ENCODE data around the gene HOXB6.

Gene HOXB6

DNA sequence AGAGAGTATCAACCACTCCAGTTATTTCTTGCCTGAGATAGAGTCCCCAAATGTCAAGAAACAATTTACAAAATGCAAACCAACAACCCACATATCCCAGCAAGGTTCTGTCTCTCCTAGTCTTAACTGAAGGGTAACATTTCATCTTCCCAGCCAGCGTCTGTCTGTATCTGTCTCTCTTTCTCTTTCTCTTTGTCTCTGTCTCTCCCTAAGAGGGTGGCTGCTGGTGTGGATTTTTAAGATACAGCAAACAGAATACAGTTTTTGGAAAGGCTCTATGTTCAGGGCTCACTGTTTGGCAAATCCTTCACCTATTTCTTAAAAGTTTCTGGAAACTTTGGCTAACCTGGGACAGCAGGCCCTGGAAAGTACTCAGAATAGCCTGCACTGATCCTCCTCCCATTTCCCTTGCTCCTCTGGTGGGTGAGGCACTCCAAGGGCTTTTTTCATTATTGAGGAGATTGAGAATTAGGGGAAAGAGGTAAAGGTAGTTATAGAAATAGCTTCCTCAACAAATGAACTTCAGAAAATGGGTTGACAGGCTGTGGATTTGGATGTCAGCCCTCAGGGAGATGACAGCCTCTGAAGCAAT is 32.9 kb downstream of the HOXB6 start:
- ATAC-seq = no peak
- TF ChIP-seq GLIS3 (CRISPR knock-in tag; IDR thresholded peaks at IDR 0.05) = no peak

DNA sequence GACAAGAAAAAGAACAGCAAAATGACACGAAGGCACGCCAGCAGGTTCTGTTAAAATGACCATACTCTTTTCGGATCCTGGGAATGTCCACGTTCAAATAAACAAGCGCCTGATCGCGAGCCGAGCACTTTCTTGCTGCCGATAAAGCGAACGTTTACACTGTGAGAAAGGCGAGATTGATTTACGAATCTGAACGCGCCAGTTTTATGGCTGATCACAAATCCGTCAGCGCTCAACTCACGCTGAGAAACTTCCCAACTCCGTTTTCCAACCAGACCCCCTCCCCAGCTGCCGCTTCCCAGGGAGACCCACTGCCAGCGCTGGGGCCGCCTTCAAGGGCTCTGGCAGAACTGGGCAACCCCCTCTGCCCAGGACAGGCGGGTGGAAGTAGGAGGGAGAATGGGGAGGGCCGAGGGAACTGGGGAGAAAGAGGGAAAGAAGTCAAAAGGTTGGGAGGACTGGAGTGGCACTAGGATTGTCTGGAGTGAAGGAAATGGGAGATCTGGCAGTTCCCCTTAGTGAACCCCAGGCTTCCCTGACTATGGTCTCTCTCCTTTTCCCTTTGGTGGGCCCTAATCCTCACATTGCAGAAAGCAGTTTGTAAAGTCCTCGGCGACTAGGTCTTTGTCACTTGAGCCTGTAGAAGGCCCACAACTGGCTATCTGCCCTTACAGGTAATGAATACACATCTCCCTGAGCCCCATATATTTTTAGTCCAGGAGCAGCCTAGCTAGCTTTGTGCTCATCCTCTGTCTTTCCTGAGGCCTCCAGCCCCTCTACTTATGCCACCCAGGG is 33.6 kb downstream of the HOXB6 start:
- no peak for TF ChIP-seq ZNF565 (CRISPR knock-in tag; conservative IDR thresholded peaks at IDR 0.05; ENCODE audit: low read depth)
- TF ChIP-seq TCF4 (CRISPR knock-in tag; IDR thresholded peaks at IDR 0.05; ENCODE audit: borderline replicate concordance) = no peak
- TF ChIP-seq GLIS3 (CRISPR knock-in tag; IDR thresholded peaks at IDR 0.05) = no peak
- no peak for TF ChIP-seq ESRRG (CRISPR knock-in tag; IDR thresholded peaks at IDR 0.05)
- TF ChIP-seq SNAI2 (CRISPR knock-in tag; IDR thresholded peaks at IDR 0.05) = no peak
- TF ChIP-seq, protein P1, sequence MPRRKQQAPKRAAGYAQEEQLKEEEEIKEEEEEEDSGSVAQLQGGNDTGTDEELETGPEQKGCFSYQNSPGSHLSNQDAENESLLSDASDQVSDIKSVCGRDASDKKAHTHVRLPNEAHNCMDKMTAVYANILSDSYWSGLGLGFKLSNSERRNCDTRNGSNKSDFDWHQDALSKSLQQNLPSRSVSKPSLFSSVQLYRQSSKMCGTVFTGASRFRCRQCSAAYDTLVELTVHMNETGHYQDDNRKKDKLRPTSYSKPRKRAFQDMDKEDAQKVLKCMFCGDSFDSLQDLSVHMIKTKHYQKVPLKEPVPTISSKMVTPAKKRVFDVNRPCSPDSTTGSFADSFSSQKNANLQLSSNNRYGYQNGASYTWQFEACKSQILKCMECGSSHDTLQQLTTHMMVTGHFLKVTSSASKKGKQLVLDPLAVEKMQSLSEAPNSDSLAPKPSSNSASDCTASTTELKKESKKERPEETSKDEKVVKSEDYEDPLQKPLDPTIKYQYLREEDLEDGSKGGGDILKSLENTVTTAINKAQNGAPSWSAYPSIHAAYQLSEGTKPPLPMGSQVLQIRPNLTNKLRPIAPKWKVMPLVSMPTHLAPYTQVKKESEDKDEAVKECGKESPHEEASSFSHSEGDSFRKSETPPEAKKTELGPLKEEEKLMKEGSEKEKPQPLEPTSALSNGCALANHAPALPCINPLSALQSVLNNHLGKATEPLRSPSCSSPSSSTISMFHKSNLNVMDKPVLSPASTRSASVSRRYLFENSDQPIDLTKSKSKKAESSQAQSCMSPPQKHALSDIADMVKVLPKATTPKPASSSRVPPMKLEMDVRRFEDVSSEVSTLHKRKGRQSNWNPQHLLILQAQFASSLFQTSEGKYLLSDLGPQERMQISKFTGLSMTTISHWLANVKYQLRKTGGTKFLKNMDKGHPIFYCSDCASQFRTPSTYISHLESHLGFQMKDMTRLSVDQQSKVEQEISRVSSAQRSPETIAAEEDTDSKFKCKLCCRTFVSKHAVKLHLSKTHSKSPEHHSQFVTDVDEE (CRISPR knock-in tag; IDR thresholded peaks at IDR 0.05) = no peak
- TF ChIP-seq RARB (CRISPR knock-in tag; IDR thresholded peaks at IDR 0.05) = no peak
- TF ChIP-seq, protein P2, sequence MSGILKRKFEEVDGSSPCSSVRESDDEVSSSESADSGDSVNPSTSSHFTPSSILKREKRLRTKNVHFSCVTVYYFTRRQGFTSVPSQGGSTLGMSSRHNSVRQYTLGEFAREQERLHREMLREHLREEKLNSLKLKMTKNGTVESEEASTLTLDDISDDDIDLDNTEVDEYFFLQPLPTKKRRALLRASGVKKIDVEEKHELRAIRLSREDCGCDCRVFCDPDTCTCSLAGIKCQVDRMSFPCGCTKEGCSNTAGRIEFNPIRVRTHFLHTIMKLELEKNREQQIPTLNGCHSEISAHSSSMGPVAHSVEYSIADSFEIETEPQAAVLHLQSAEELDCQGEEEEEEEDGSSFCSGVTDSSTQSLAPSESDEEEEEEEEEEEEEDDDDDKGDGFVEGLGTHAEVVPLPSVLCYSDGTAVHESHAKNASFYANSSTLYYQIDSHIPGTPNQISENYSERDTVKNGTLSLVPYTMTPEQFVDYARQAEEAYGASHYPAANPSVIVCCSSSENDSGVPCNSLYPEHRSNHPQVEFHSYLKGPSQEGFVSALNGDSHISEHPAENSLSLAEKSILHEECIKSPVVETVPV (CRISPR knock-in tag; IDR thresholded peaks at IDR 0.05) = no peak
- TF ChIP-seq, protein P3, sequence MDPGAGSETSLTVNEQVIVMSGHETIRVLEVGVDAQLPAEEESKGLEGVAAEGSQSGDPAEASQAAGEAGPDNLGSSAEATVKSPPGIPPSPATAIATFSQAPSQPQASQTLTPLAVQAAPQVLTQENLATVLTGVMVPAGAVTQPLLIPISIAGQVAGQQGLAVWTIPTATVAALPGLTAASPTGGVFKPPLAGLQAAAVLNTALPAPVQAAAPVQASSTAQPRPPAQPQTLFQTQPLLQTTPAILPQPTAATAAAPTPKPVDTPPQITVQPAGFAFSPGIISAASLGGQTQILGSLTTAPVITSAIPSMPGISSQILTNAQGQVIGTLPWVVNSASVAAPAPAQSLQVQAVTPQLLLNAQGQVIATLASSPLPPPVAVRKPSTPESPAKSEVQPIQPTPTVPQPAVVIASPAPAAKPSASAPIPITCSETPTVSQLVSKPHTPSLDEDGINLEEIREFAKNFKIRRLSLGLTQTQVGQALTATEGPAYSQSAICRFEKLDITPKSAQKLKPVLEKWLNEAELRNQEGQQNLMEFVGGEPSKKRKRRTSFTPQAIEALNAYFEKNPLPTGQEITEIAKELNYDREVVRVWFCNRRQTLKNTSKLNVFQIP (CRISPR knock-in tag; IDR thresholded peaks at IDR 0.05; ENCODE audit: borderline replicate concordance, low read depth) = no peak
- TF ChIP-seq CSDC2 (CRISPR knock-in tag; IDR thresholded peaks at IDR 0.05) = no peak
- TF ChIP-seq, protein P4, sequence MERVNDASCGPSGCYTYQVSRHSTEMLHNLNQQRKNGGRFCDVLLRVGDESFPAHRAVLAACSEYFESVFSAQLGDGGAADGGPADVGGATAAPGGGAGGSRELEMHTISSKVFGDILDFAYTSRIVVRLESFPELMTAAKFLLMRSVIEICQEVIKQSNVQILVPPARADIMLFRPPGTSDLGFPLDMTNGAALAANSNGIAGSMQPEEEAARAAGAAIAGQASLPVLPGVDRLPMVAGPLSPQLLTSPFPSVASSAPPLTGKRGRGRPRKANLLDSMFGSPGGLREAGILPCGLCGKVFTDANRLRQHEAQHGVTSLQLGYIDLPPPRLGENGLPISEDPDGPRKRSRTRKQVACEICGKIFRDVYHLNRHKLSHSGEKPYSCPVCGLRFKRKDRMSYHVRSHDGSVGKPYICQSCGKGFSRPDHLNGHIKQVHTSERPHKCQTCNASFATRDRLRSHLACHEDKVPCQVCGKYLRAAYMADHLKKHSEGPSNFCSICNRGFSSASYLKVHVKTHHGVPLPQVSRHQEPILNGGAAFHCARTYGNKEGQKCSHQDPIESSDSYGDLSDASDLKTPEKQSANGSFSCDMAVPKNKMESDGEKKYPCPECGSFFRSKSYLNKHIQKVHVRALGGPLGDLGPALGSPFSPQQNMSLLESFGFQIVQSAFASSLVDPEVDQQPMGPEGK (CRISPR knock-in tag; IDR thresholded peaks at IDR 0.05; ENCODE audit: borderline replicate concordance) = no peak
- TF ChIP-seq BACH2 (CRISPR knock-in tag; IDR thresholded peaks at IDR 0.05; ENCODE audit: borderline replicate concordance) = no peak
- TF ChIP-seq TOX (CRISPR knock-in tag; IDR thresholded peaks at IDR 0.05; ENCODE audit: borderline replicate concordance) = no peak
- no peak for ATAC-seq

DNA sequence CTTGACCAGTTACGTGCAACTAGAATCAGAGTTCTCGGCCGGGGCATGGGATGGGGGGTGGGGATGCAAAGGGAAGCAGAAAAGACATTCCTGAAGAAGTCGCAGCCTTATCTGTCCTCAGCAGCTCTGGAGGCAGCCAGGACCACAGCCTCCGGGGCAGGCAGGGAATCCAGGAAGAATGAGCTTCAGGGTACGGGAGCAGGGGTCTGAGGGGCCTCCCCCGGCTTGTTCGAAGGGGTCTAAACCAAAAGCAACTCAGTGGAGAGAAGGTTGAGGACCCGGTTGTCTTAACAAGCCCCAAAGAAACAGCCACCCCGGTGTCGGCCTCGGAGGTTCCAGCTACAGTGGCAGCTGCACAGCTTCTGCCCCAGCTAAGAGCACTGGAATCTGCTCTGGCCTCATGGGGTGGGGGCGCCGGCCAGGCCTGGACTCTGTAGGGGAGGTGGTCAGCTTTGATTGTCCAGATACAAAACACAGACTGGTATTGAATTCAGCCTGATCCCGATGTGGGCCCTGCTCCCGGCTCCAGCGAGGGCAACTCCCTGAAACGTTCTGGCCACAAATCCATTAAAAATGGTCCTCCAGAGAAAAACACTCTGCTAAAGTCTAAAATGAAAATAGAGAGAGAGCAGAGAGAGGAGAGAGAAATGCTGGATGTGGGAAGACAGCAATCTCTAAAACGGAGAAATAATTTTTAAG is 34.3 kb downstream of the HOXB6 start:
- ATAC-seq = no peak; the same call in 2 of the 3 replicates
- TF ChIP-seq ISL1 (CRISPR knock-in tag; IDR thresholded peaks at IDR 0.05) (no peak), SNAI2 (CRISPR knock-in tag; IDR thresholded peaks at IDR 0.05) (no peak), TCF4 (CRISPR knock-in tag; IDR thresholded peaks at IDR 0.05; ENCODE audit: borderline replicate concordance) (no peak), ARNTL (CRISPR knock-in tag; IDR thresholded peaks at IDR 0.05; ENCODE audit: borderline replicate concordance, low read depth) (no peak), ZNF8 (CRISPR knock-in tag; IDR thresholded peaks at IDR 0.05) (no peak)
- TF ChIP-seq, protein P3 (CRISPR knock-in tag; IDR thresholded peaks at IDR 0.05; ENCODE audit: borderline replicate concordance, low read depth) = no peak
- TF ChIP-seq, protein P1 (CRISPR knock-in tag; IDR thresholded peaks at IDR 0.05) = no peak
- TF ChIP-seq, protein P4 (CRISPR knock-in tag; IDR thresholded peaks at IDR 0.05; ENCODE audit: borderline replicate concordance) = no peak

Data from SK-N-SH treated with all-trans-retinoic acid at 6 μM for 48 hours (cell line).